HG02885 (cell line): ENCODE data around the gene CA4.
"Not testable (repeated sequence)": the region's sequence is repeated elsewhere in the genome, so short reads cannot be mapped to it uniquely, and the experiment has no call there.

Experiments used
- ATAC-seq: cut with Tn5 transposase; IDR thresholded peaks from one replicate; pipeline ENCODE4 v1.9.1; 2021; ENCODE audit warnings: mild to moderate bottlenecking; ENCODE audit not compliant: unreplicated experiment, poor library complexity

Gene CA4

DNA sequence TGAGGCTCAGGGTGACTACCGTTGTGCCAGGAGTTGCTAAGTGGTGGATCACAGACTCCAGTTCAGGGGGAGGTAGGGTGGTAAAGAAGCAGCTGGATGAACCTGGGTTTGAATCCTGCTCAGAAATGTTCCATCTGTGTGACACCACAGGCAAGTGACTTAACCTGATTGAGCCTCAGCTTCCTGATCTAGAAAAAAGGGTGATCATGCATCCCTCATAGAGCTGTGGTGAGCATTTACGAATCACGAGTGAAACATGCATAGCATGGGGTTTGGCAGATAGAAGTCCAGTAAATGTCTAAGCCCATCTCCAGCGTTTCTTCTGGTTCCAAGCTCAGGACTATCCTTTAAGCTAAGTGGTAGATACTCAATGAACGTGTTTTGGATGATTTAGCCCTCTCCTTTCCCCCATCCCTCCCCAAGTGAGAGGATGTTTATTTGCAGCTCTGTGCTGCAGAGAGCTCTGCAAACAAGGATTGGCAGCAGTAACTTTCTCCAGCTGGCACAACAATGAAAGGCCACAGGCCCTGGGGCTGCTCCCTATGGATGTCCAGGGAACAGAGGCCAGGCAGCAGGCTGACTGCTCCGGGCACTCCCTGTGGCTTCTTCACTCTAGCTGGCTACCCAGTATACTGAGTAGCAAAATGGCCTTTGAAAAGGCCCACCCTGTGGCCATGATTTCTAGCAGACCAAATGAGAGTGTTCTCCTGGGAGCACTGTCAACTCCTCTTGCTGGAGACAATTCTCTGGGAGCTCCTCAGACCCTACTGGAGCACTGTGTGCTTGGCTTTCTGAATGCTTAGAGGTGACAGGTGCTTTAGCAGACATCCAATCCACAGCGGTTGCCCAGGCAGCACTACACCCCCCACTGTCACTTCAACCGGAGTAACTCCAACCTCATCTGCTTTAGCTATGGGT lies 21.3 kb downstream of the CA4 start:
- no peak for ATAC-seq

DNA sequence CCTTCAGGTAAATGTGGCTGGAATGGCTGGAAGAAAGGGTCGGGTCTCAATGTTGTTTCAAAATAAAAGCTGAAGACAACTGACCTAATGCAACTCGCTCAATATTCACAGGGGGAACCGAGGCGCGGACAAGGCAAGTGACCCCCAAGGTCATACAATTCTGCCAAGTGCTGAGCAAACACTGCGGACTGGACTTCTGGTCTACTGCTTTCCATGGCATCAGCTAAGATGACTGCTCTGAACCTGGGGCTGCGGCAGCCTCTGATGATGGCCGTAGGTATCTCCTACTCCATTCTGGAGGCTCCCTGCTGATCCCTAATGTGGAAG lies 21.9 kb downstream of the CA4 start:
- no peak for ATAC-seq

DNA sequence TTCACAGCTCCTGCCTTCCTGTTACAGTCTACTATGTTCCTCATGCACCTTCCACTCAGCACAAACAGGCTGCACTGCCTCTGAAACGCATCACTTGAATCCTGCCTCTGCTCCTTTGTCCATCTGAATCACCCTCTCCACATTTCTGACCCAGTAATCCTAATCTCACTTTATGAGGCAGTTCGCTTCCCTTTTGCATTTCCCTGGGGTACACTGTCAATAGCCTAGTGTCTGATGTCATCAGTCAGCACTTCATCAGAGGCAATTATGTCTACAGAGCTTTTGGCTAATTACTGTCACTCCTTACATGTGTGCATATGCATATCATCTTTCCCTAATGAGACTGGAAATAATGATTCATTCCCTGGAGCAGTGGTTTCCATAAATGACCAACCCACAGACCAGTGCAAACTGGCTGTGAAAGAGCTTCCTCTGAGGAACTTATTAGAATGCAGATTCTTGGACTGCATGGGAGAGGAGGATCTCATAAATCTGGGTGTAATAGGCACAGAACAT lies 23.6 kb downstream of the CA4 start:
- ATAC-seq = no peak

DNA sequence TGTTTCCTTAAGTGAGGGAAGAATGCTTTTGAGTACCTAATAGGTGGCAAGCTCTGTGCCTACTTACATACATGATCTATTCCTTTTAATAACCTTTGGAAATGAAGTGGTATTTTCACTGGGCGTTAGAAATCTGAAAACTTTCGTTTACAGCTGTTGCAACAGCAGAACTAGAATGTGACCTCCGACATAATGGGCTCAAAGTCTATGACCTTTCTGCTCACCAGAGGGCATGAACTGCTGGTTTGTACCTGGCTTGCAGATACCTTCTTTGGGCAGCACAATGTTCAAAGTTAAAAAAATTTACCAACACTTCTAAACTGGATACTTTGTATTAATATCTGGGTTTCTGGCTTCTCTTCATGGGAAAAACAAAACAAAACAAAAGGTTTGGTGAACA lies 24.3 kb downstream of the CA4 start:
- ATAC-seq = no peak

DNA sequence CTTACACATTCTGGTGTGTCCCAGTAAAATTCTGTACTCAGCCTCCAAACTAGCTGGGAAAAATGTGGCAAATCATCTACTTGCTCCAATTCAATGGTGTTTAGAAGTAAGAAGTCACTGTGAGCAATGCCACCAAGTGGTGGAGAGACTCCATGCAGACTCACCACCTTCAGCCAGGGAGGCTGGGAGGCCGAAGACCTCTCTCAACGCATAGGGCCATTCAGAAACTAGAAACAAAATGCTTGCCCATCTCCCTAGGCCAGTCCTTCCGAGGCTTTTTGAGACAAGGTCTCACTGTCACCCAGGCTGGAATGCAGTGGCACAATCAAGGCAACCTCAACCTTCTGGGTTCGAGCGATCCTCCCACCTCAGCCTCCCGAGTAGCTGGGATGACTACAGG lies 25.0 kb downstream of the CA4 start:
- ATAC-seq = not testable (repeated sequence)

DNA sequence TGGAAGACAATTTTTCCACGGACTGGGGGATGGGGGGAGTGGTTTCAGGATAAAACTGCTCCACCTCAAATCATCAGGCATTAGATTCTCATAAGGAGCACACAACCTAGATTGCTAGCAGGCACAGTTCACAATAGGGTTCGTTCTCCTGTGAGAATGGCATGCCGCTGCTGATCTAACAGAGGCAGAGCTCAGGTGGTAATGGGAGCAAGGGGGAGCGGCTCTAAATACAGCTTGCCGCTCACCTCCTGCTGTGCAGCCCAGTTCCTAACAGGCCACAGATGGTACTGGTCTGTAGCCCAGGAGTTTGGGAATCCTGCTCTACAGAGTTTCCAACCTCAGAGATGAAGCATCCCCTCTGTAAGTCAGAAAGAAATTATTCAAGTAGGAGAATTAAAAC lies 27.0 kb downstream of the CA4 start:
- ATAC-seq = not testable (repeated sequence)

DNA sequence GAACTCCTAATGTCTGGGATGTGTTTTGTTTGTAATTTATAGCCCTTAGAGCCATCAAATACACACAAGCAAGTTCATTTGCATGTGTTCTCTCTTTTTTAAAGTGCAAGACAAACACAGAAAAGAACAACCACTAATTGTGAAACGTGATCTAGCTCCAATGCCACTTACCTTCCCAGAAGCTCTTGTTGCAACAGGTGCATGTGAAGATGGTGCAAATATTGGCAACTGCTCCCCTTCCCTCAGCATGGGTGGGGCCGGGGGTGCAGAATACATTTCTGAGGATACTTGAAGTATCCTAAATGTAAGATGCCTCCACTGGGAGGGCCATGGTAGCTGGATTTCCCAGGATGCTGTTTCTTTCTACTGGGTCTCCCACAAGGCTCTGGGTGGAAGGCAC lies 28.4 kb downstream of the CA4 start:
- ATAC-seq = not testable (repeated sequence)

DNA sequence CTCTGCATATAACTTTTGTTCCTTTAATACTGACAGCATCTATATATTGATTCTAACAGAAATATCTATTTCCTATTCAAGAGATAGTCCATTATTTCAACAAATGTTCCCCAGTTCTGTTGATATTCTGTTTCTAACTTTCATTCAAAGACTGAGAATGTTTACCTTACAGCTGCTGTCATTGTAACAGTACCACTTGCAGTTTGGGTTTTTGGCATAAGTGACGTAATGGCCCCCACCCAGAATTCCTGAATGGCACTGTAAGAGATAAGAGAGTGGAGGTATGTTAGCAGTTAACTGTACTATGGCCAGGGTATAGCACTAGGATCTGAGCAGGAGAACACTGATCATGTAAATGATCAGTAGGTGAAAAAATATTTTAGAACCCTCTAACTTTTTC lies 30.6 kb downstream of the CA4 start:
- not testable (repeated sequence) for ATAC-seq

DNA sequence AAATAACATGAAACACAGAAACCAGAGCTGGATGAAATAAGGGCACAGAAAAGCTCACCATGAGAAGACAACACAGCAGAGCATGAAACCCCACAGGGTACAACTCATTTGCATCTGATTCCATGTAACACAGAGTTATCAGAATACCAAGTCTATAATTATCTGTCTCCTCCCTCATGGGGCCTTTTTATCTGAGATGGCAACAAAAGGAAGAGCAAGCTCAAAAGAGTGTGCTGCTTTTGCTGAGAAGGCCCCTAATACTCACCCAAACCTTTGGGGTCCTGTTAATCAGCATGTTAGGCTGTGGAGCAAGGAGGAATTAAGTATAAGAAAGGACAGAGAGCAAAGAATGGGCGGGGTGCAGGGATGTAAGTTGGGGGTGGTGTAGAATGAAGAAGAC lies 36.6 kb downstream of the CA4 start:
- not testable (repeated sequence) for ATAC-seq

DNA sequence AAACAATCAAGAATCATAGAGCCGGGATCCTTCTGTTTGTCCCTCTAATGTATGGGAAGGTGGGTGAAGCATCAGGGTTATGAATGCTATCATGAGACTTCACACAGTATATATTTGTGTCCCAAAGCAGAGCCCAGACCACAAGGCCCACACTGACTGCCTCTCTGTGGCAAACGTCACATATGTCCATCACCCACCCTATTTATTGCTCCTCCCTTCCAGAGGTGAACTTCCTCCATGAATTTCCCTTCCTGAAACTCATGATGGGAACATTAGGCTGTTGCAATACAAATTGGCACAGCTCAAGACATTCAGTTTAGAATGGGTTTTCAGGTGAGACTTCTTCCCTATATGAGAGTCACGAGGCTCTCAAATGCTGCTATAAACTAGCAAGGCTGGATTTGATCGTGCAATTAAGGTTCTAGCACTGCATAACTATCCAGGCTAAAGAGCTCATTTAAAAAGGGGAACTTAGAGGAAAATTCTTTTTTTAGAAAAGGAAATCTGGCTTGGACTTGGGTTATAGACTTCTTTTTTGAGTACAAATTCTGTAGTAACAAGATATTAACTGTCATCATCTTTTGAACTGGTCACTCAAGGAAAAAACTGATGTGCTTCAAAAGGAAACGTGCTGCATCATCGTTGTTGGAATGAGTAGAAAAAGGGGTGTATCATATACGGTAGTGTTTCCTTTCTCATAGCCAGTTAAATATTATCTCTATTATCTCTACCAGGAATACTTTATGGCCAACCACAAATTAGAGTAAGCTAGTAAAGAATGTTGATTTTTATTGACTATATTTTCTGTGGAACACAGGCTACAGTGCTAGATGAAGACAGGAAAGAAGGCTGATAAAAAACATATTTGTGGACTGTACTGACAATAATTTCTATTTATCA lies 37.3 kb downstream of the CA4 start:
- not testable (repeated sequence) for ATAC-seq

DNA sequence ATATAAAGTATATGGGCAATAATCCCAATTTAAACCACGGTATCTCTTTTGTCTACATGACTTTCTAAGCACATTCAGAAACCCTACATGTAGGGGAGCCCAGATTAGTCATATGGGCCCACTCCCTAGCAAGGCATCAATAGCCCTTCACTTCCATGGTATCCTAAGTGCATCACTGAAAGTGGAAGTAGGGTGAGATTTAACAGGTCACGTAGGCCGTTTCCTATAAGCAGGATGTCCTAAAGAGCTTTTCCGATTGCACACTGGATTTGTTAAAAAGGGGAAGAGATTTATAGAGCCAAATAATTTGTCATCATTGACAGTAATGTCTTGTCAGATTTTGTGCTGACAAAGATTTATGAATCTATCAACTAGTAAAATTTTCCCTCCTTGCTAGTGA lies 39.0 kb downstream of the CA4 start:
- ATAC-seq = no peak

DNA sequence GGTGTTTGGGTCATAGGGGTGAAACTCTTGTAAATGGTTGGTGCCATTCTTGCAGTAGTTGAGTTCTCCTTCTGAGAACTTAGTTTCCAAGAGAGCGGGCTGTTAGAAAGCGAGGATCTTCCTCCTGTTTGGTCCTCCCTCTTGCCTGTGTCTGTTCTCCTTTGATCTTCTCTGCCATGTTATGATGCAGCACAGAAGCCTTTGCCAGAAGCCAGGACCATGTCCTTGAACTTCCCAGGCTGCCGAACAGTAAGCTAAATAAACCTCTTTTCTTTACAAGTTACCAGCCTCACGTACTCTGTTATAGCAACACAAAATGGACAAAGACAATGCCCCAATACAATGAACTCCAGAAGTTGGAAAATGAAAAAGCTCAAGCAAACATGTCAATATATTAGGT lies 40.3 kb downstream of the CA4 start:
- ATAC-seq = not testable (repeated sequence)

DNA sequence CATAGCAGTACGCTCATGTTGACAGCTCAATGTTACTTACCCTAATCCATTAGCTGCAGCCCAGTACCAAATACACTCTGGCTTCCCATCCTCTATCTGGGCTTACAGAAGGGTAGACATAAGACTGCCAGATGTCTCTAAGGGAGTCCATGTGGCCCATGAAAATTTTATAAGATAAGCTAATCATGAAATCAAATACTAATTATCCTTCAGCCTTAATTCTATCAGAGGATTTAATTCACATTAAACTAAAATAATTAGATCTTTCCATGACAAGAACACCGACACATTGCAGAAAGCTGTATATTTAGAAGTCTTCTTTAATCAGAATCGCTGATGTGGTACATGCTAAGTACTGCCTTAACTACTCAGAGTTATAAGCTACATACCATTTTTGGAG lies 43.3 kb downstream of the CA4 start:
- ATAC-seq = not testable (repeated sequence)

DNA sequence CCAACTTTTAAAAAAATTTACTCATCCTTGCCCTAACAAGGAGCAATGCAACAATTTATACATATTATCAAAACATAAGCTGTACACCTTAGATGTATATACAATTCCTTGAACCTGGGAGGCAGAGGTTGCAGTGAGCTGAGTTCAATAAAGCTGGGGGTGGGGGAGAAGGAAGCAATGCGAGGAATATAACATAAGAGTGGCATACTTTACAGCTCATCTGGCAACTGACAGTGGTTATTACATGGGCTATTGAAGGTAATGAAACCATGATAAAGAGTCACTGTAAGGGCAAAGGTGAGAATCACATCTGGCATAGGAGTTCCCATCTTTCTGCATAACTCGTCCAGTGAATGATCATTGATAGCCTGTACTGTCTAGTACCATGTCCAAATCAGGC lies 43.7 kb downstream of the CA4 start:
- no peak for ATAC-seq

DNA sequence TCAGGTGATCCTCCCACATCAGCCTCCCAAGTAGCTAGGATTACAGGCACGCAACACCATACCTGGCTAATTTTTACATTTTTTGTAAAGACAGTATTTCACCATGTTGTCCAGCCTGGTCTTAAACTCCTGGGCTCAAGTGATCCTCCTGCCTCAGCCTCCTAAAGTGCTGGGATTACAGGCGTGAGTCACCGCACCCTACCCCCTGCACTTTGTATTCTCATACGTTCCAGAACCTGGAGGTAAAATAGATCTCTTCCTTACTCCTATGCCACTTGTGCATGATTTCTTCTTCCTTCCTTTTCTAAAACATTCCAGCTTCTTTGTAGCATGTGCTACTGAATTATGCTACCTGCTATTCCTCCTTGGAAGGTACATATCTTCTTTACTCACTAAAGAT lies 44.4 kb downstream of the CA4 start:
- ATAC-seq = not testable (repeated sequence)

DNA sequence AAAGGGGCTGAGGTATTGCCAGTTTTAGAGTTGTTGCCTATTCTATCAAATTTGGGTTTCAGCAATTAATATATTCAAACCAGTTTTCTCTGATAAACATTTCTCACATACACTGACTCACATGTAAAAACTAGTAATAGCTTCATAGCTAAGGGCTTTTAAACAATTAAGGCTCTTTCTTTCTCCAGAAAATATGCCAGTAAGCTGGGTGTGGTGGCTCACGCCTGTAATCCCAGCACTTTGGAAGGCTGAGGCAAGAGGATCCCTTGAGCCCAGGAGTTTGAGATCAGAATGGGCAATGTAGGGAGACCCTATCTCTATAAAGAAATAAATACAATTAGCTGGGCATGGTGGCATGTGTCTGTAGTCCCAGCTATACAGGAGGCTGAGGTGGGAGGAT lies 48.9 kb downstream of the CA4 start:
- not testable (repeated sequence) for ATAC-seq

DNA sequence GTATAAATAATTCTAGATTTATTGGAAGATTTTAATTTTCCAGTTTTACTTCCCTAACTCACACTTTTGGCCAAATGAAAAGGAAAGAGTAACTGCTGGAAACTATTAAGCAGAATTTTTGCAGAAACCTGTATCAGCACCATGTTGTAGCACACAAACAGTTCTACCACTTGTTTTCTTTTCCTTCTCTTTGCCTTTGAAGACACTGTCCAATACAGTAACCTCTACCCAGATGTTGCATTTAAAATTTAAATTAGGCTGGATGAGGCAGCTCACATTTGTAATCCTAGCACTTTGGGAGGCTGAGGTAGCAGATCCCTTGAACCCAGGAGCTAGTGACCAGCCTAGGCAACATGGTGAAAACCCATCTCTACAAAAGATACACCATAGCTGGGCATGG lies 56.0 kb downstream of the CA4 start:
- not testable (repeated sequence) for ATAC-seq

DNA sequence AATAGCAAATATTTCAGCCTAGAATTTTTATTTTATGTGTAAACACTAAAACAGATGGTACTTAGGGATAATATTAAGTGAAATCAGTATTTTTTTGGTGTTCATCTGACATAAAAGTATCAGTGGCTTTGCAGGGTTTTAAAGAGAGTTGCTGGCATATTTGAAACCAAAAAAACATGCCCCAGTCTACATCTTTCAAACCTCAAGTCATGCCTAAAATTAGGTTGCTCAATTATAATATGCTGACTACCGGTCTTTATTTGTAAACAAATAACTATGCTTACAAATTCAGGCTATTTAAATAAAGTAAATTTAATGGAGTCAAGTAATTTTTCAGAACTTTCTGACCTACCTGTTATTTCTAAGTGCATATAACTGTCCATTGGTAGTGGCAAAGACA lies 58.5 kb downstream of the CA4 start:
- ATAC-seq = not testable (repeated sequence)
